ENCODE measurements around the gene CLASP2. TPM values are rescaled to one million over a fixed set of nuclear protein-coding genes. Genes with fewer than 3 reads are reported as not detected.

Gene CLASP2
- total RNA-seq, 1 donor from 2014 or later = 64.0 TPM

GRCh38 chr3:33496449-33496848 is 221.6 kb downstream of the CLASP2 start:
- no peaks in the 10 kb centered on the region for H3K4me1 ChIP-seq
- peaks cover 25% of the 10 kb centered on the region for H3K36me3 ChIP-seq
- no peak for TF ChIP-seq CTCF (IDR thresholded peaks at IDR 0.05)
- no peak overlapping the region for H3K27ac ChIP-seq
- H3K4me3 ChIP-seq = no peak overlapping the region
- ATAC-seq (no peak), DNase-seq (no peak)
- intact Hi-C loops (cut with DNase I) = no loop called here
- no peaks in the 10 kb centered on the region for H3K9me3 ChIP-seq
- H3K27me3 ChIP-seq = no peaks in the 10 kb centered on the region

GRCh38 chr3:33491721-33492120 is 226.3 kb downstream of the CLASP2 start:
- no peaks in the 10 kb centered on the region for H3K36me3 ChIP-seq
- H3K27me3 ChIP-seq = no peaks in the 10 kb centered on the region
- intact Hi-C loops (cut with DNase I) = no loop called here
- no peaks in the 10 kb centered on the region for H3K9me3 ChIP-seq
- no peaks in the 10 kb centered on the region for H3K4me1 ChIP-seq
- H3K27ac ChIP-seq = no peak overlapping the region
- no peak for TF ChIP-seq CTCF (IDR thresholded peaks at IDR 0.05)
- H3K4me3 ChIP-seq = no peak overlapping the region
- ATAC-seq (no peak), DNase-seq (no peak)

- DNase-seq = no peak
- no peaks in the 10 kb centered on the region for H3K27me3 ChIP-seq
- no peak for TF ChIP-seq CTCF (IDR thresholded peaks at IDR 0.05)
- no peak overlapping the region for H3K27ac ChIP-seq
- ATAC-seq = no peak
- no peak overlapping the region for H3K4me3 ChIP-seq
- no peaks in the 10 kb centered on the region for H3K9me3 ChIP-seq
- intact Hi-C loops (cut with DNase I) = no loop called here
- no peaks in the 10 kb centered on the region for H3K36me3 ChIP-seq
- no peaks in the 10 kb centered on the region for H3K4me1 ChIP-seq
These were observed 227.3 kb downstream of the CLASP2 start for GRCh38 chr3:33490641-33491241.

GRCh38 chr3:33488683-33489082 is 229.4 kb downstream of the CLASP2 start:
- Histone ChIP-seq H3K9me3 (no peaks in the 10 kb centered on the region), H3K27me3 (no peaks in the 10 kb centered on the region), H3K36me3 (no peaks in the 10 kb centered on the region), H3K4me3 (no peak overlapping the region), H3K27ac (no peak overlapping the region), H3K4me1 (no peaks in the 10 kb centered on the region)
- DNase-seq = no peak
- no peak for ATAC-seq
- intact Hi-C loops (cut with DNase I) = no loop called here
- no peak for TF ChIP-seq CTCF (IDR thresholded peaks at IDR 0.05)

GRCh38 chr3:33488246-33488645 is 229.8 kb downstream of the CLASP2 start:
- TF ChIP-seq CTCF (IDR thresholded peaks at IDR 0.05) = no peak
- Histone ChIP-seq H3K9me3 (no peaks in the 10 kb centered on the region), H3K4me1 (no peaks in the 10 kb centered on the region), H3K36me3 (no peaks in the 10 kb centered on the region), H3K27me3 (no peaks in the 10 kb centered on the region), H3K27ac (no peak overlapping the region), H3K4me3 (no peak overlapping the region)
- no peak for DNase-seq
- ATAC-seq = no peak
- intact Hi-C loops (cut with DNase I) = no loop called here

GRCh38 chr3:33482111-33482521 is 235.9 kb downstream of the CLASP2 start:
- TF ChIP-seq CTCF (IDR thresholded peaks at IDR 0.05) = no peak
- H3K36me3 ChIP-seq = no peaks in the 10 kb centered on the region
- peak overlapping the region; percentile 77 for H3K27ac ChIP-seq
- no peak for DNase-seq
- H3K4me1 ChIP-seq = no peaks in the 10 kb centered on the region
- ATAC-seq = peak; percentile 77
- no peaks in the 10 kb centered on the region for H3K27me3 ChIP-seq
- H3K9me3 ChIP-seq = no peaks in the 10 kb centered on the region
- intact Hi-C loops (cut with DNase I) = no loop called here
- no peak overlapping the region for H3K4me3 ChIP-seq
